ENCODE data around the gene SCFD2.

- TF ChIP-seq, protein P1, sequence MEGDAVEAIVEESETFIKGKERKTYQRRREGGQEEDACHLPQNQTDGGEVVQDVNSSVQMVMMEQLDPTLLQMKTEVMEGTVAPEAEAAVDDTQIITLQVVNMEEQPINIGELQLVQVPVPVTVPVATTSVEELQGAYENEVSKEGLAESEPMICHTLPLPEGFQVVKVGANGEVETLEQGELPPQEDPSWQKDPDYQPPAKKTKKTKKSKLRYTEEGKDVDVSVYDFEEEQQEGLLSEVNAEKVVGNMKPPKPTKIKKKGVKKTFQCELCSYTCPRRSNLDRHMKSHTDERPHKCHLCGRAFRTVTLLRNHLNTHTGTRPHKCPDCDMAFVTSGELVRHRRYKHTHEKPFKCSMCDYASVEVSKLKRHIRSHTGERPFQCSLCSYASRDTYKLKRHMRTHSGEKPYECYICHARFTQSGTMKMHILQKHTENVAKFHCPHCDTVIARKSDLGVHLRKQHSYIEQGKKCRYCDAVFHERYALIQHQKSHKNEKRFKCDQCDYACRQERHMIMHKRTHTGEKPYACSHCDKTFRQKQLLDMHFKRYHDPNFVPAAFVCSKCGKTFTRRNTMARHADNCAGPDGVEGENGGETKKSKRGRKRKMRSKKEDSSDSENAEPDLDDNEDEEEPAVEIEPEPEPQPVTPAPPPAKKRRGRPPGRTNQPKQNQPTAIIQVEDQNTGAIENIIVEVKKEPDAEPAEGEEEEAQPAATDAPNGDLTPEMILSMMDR (IDR thresholded peaks at IDR 0.05; ENCODE audit: low read depth, low read length) = no peak
- TF ChIP-seq EZH2phosphoT487 (IDR thresholded peaks at IDR 0.05; ENCODE audit: low read depth) = no peak
Measured at GRCh38 chr4:53131562-53131925, 234.3 kb downstream of the SCFD2 start.
